Stimulated activated CD8-positive, alpha-beta memory T cell treated with anti-CD3 and anti-CD28 coated beads, Interleukin-12 subunit alpha, Interleukin-12 subunit beta, amount 100 ng/mL, for 1 hour (primary cell): ENCODE measurements around the gene PAX7.
"Not testable (repeated sequence)": the region's sequence is repeated elsewhere in the genome, so short reads cannot be mapped to it uniquely, and the experiment has no call there.

Experiments used
- DNase-seq: peaks from one replicate; pipeline ENCODE4 v3.0.0-alpha.2; 2020; ENCODE audit warnings: low read depth

Gene PAX7

GRCh38 chr1:18661404-18662285 is 31.0 kb downstream of the PAX7 start:
- no peak for DNase-seq

- DNase-seq, result no peak
Measured at GRCh38 chr1:18662286-18662639, 31.6 kb downstream of the PAX7 start.

GRCh38 chr1:18666317-18666920 is 35.8 kb downstream of the PAX7 start:
- no peak for DNase-seq

DNA sequence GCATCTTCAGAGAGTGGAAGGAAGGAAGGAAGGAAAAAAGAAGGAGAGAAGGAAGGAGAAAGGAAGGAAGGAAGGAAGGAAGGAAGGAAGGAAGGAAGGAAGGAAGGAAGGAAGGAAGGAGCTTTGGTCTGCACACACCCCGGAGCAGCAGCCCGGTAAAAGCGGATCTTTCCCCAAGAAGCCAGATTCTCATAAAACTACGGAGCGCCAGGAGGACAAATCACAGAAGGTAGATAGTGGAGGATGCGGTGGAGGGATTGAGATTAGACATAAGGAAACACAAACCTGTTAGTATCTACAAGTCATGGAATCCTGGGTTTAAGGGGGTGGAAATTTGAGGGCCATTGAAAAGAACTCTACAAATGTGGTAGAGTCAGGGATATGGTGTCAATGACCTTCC is 36.7 kb downstream of the PAX7 start:
- DNase-seq, result no peak

DNA sequence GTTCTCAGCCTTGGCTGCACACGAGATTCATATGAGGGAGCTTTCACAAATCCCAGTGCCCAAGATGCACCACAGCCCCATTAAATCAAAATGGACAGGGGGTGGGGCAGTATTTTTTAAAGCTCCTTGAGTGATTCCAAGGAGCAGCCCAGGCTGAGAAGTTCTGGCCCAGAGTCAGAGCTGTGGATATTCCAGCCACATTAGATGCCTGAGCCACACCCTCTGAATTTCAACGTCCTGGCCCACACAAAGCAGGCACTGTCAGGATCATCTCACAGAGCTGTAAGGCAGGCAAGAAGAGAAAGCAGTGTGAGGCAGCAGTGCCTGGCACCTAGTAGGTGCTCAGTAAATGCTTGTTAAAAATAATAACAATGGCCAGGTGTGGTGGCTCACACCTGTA is 37.4 kb downstream of the PAX7 start:
- no peak for DNase-seq

- no peak for DNase-seq
Measured at GRCh38 chr1:18668750-18669404, 38.2 kb downstream of the PAX7 start.

GRCh38 chr1:18670121-18670867 is 39.6 kb downstream of the PAX7 start:
- DNase-seq, result no peak

GRCh38 chr1:18670868-18671225 is 40.2 kb downstream of the PAX7 start:
- DNase-seq, result no peak

DNA sequence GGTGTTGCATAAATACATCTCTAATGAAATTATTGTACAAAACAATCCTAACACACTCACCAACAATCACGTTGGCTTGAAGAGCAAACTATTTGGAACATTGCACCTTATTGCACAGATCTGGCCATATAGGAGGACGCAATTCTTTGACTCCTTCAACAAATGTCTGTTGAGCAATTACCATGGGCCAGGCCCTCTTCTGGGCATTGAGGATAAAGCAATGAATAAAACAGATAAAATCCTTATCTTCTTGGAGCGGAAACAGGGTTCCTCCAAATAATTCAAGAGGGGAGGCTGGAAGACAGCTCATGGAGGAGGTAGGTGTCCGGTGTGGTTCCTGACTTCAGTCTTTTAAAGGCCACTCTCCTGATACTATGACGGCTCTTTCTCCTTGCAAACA is 43.3 kb downstream of the PAX7 start:
- DNase-seq, result no peak

DNA sequence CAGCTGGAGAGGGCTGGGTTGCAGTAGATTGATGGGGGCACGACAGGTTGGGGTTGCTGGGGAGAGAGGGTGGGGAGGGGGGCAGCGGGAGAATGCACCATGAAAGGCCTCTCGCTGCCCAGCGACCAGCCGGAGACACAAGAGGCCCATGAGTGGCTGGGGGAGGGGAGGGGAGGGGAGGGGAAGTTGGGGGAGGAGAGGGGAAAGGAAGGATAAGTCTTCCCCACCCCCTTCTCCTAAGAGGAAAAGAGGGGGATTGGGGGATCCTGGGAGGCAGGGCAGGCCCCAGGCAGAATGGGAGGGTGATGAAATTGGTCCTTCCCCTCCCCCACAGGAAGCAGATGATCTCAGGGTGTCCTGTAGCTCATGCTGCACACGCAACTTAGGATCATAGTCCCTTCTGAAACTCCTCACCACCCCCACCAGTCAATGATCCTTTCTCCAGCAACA is 45.7 kb downstream of the PAX7 start:
- no peak for DNase-seq

DNA sequence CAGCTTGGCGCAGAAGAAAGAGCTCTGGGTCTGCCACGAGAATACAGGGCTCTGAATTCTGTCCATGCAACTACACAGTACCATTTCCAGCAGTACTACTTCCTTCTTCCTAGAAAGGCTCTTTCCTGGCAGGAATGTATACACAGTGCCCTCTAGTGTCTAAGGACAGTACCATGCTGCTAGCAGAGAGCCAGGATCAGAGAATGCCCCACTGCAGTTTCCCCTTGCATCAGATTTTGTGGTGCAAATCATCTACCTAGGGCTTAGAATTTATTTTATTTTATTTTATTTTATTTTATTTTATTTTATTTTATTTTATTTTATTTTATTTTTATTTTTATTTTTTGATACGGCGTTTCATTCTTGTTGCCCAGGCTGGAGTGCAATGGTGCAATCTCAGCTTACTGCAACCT is 50.8 kb downstream of the PAX7 start:
- DNase-seq, result no peak

DNA sequence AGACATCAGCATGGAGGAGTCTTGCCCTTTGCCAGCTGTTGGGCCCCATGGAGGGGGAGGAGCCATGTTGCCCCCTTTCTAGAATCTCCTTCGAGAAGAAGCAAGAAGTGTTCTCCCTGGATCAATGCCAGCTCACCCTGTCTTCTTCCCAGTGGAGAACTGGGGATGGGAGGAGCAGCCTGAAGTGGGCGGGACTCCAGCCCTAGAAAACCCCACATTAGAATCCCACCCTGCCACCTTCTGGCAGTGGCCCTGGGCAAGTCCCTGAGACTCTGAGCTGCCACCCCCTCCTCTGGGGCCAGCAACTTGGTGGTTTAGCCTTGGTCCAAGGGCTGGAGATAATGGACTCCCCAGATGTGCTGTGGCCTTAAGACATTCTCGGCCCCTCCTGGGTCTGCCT is 51.7 kb downstream of the PAX7 start:
- no peak for DNase-seq

GRCh38 chr1:18684303-18684702 is 53.7 kb downstream of the PAX7 start:
- DNase-seq, result no peak

- no peak for DNase-seq
Measured at GRCh38 chr1:18686540-18686939, 55.9 kb downstream of the PAX7 start.

GRCh38 chr1:18687273-18687672 is 56.6 kb downstream of the PAX7 start:
- no peak for DNase-seq

- DNase-seq, result no peak
Measured at GRCh38 chr1:18691648-18692047, 61.0 kb downstream of the PAX7 start.

GRCh38 chr1:18693256-18694098 is 62.8 kb downstream of the PAX7 start:
- no peak for DNase-seq

- not testable (repeated sequence) for DNase-seq
Measured at GRCh38 chr1:18694289-18694688, 63.6 kb downstream of the PAX7 start.

- no peak for DNase-seq
Measured at GRCh38 chr1:18697541-18697940, 66.9 kb downstream of the PAX7 start.

GRCh38 chr1:18700530-18700929 is 69.9 kb downstream of the PAX7 start:
- DNase-seq, result no peak

DNA sequence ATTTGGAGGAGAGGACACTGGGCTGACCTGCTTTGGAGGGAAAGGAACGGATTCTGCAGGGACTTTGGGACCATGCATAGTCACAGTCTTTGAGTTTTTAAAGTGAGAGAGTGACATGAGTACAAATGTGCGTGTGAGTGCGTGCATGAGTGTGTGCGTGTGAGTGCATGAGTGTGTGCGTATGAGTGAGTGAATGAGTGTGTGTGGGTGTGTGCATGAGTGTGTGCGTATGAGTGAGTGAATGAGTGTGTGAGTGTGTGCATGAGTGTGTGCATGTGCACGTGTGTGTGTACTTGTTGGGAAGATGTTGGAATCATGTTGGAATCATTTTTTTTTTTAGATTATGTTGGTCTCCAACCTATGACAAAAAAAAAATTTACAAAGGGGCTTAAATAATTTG is 70.5 kb downstream of the PAX7 start:
- DNase-seq, result no peak
